GM12878 (cell line): Measurements from ENCODE around the gene EYA2. TPM values are rescaled to one million over a fixed set of nuclear protein-coding genes. Genes with fewer than 3 reads are reported as not detected.

Experiments used
- ATAC-seq: fragments of 200-7000 bp; cut with Tn5 transposase; 3 replicates; pipeline ENCODE4 v1.9.1; 2020; ENCODE audit warnings: mild to moderate bottlenecking, moderate library complexity
- BruUV-seq: library from RNA; stranded (reverse); fragments of 400-500 nt; replicated peaks from 2 replicates; lab custom pipeline; 2021; lab: Mats Ljungman, UMichigan
- CTCF ChIA-PET: fragments of 300-600 bp; sonication (Branson Sonifier 250); formaldehyde crosslinking; extraction: SDS; loops from one replicate; lab custom pipeline; 2021; ENCODE audit warnings: inconsistent platforms; lab: Yijun Ruan, JAX
- POLR2A ChIA-PET: fragments of 350-600 bp; formaldehyde crosslinking; extraction: SDS; loops from one replicate; lab custom pipeline; 2021; ENCODE audit warnings: inconsistent platforms; lab: Charles Lee
- RAD21 ChIA-PET: fragments of 300-600 bp; sonication (Branson Sonifier 250); formaldehyde crosslinking; loops from one replicate; lab custom pipeline; 2023; ENCODE audit warnings: antibody characterized with exemption; ENCODE audit not compliant: unreplicated experiment; lab: Charles Lee
- SMC1A ChIA-PET: fragments of 300-600 bp; sonication (Branson Sonifier 250); formaldehyde crosslinking; loops from one replicate; lab custom pipeline; 2023; ENCODE audit not compliant: unreplicated experiment, uncharacterized antibody; lab: Charles Lee
- DNase-seq: peaks from one replicate; pipeline ENCODE4 v3.0.0-alpha.2; 2011; ENCODE audit warnings: low read depth, low spot score
- FAIRE-seq: peaks from 3 replicates; lab custom pipeline; 2011; peaks lifted over from hg19 to GRCh38; lab: Jason Lieb, UNC
- H2AFZ ChIP-seq: 2 replicates; pipeline ENCODE4 v1.6.0; 2011; ENCODE audit warnings: low read depth, low read length, control low read depth; ENCODE audit not compliant: control insufficient read depth
- H3K27ac ChIP-seq: 2 replicates; pipeline ENCODE4 v1.5.1; 2011; ENCODE audit warnings: control low read depth; ENCODE audit not compliant: control insufficient read depth, insufficient read depth
- H3K27me3 ChIP-seq, 2 experiments: replicated peaks in 1 of 2; 2 replicates each; pipeline versions ENCODE4 v1.6.0 to v1.6.1; 2011; ENCODE audit warnings: low read length in 1 of 2; ENCODE audit not compliant: control insufficient read depth in 2 of 2, insufficient read depth in 2 of 2
- H3K36me3 ChIP-seq, 2 experiments: 2 replicates each; pipeline ENCODE4 v1.5.1; 2011; ENCODE audit warnings: low read length in 1 of 2; ENCODE audit not compliant: control insufficient read depth in 2 of 2, insufficient read depth in 2 of 2
- H3K4me1 ChIP-seq: 2 replicates; pipeline ENCODE4 v1.6.1; 2011; ENCODE audit warnings: mild to moderate bottlenecking, low read length, moderate library complexity, mixed read lengths; ENCODE audit not compliant: control insufficient read depth, insufficient read depth
- H3K4me2 ChIP-seq: 2 replicates; pipeline ENCODE4 v1.6.0; 2011; ENCODE audit warnings: control low read depth; ENCODE audit not compliant: control insufficient read depth, insufficient read depth
- H3K4me3 ChIP-seq: fragments of 200-600 bp; sonication (generic); 2 replicates; pipeline ENCODE4 v1.5.1; 2016
- H3K79me2 ChIP-seq: 2 replicates; pipeline ENCODE4 v1.6.0; 2011; ENCODE audit warnings: low read length; ENCODE audit not compliant: control insufficient read depth, insufficient read depth
- H3K9ac ChIP-seq: 2 replicates; pipeline ENCODE4 v1.8.0; 2011; ENCODE audit warnings: low read length, control low read depth, mixed read lengths; ENCODE audit not compliant: control insufficient read depth, insufficient read depth
- H3K9me3 ChIP-seq: replicated peaks from 3 replicates; pipeline ENCODE4 v1.5.1; 2011; ENCODE audit warnings: mild to moderate bottlenecking, low read length; ENCODE audit not compliant: control insufficient read depth, insufficient read depth
- H4K20me1 ChIP-seq: 2 replicates; pipeline ENCODE4 v1.6.0; 2011; ENCODE audit not compliant: control insufficient read depth, insufficient read depth
- BMI1 ChIP-seq: fragments of 450-650 bp; IDR thresholded peaks from 2 replicates; pipeline ENCODE4 v1.6.1; 2016; ENCODE audit warnings: mild to moderate bottlenecking, moderate library complexity, borderline replicate concordance
- BRCA1 ChIP-seq: IDR thresholded peaks from 2 replicates; pipeline ENCODE4 v1.6.1; 2011; ENCODE audit warnings: low read depth, low read length, improper control_type of control experiment
- CHD2 ChIP-seq: IDR thresholded peaks from 2 replicates; pipeline ENCODE4 v1.6.1; 2011; ENCODE audit warnings: low read depth, low read length, improper control_type of control experiment, borderline replicate concordance
- NFIC ChIP-seq: IDR thresholded peaks from 2 replicates; pipeline ENCODE4 v1.6.1; 2012; ENCODE audit warnings: low read depth, mild to moderate bottlenecking, inconsistent platforms, low read length, moderate library complexity
- NFYA ChIP-seq: IDR thresholded peaks from 2 replicates; pipeline ENCODE4 v1.6.1; 2011; ENCODE audit warnings: low read depth, mild to moderate bottlenecking, low read length, improper control_type of control experiment, borderline replicate concordance
- NR2C2 ChIP-seq: IDR thresholded peaks from 2 replicates; pipeline ENCODE4 v1.6.1; 2011; ENCODE audit warnings: borderline replicate concordance, low read depth; ENCODE audit not compliant: control insufficient read depth, insufficient read length
- POLR2AphosphoS2 ChIP-seq: IDR thresholded peaks from 2 replicates; pipeline ENCODE4 v1.6.1; 2011; ENCODE audit warnings: low read depth, mild to moderate bottlenecking, low read length, improper control_type of control experiment, moderate library complexity
- RCOR1 ChIP-seq: conservative IDR thresholded peaks from 2 replicates; pipeline ENCODE4 v1.6.1; 2012; ENCODE audit warnings: low read depth, low read length, improper control_type of control experiment
- SMC3 ChIP-seq: IDR thresholded peaks from 2 replicates; pipeline ENCODE4 v1.6.1; 2011; ENCODE audit warnings: low read length, improper control_type of control experiment, borderline replicate concordance
- SP1 ChIP-seq: IDR thresholded peaks from one replicate; pipeline ENCODE4 v1.6.1; 2011; ENCODE audit warnings: low read depth, low read length
- TCF12 ChIP-seq: IDR thresholded peaks from 2 replicates; pipeline ENCODE4 v1.6.1; 2011; ENCODE audit warnings: low read depth, mild to moderate bottlenecking, low read length
- ZBTB33 ChIP-seq: fragments of 450-650 bp; IDR thresholded peaks from 2 replicates; pipeline ENCODE4 v1.6.1; 2017; ENCODE audit warnings: mild to moderate bottlenecking
- ZNF207 ChIP-seq: fragments of 450-650 bp; IDR thresholded peaks from 2 replicates; pipeline ENCODE4 v1.6.1; 2014; ENCODE audit warnings: antibody characterized with exemption, mild to moderate bottlenecking, borderline replicate concordance
- WGBS: methylation state at CpG from one replicate; pipeline ENCODE4 v1.1.6; 2016; ENCODE audit warnings: low lambda C conversion rate; ENCODE audit not compliant: insufficient replicate concordance, insufficient coverage; ENCODE audit errors: missing lambda C conversion rate; 5-methylcytosine and 5-hydroxymethylcytosine counted together
- in situ Hi-C: fragments of 300-500 bp; cut with MboI; formaldehyde crosslinking; loops from 9 replicates; pipeline ENCODE4 v1.14.3; 2018; ENCODE audit warnings: mixed read lengths
- intact Hi-C: fragments of 100-400 bp; cut with micrococcal nuclease; formaldehyde crosslinking; loops from one replicate; pipeline ENCODE4 v1.14.2; 2022; ENCODE audit not compliant: unreplicated experiment
- polyA plus RNA-seq, 11 experiments: library from polyadenylated mRNA; depleted of rRNA in 4 of 11; unstranded in 6 of 11; stranded (reverse) in 5 of 11; fragments of >200 nt; fragmentation: Nextera tagmentation in 4 of 11; fragmentation: Illumina TruSeq in 1 of 11; extraction: Ambion mirVana in 4 of 11; extraction: Trizol in 1 of 11; gene quantifications; 1 replicate in 1 of 11; 2 replicates in 10 of 11; pipeline versions ENCODE4 v1.2.1 to v1.2.3, GENCODE V29; 2011 to 2016; ENCODE audit warnings: inconsistent platforms in 2 of 11, missing spikeins in 2 of 11, low read depth in 1 of 11
- total RNA-seq, 4 experiments: library from RNA; depleted of rRNA in 3 of 4; stranded (reverse); fragments of >200 nt in 3 of 4; fragmentation: Illumina TruSeq in 1 of 4; extraction: Trizol in 1 of 4; gene quantifications; 2 replicates each; pipeline versions ENCODE4 v1.2.1 to v1.2.3, GENCODE V29; 2013 to 2021
- TF ChIP-seq, protein P1 (sequence below): fragments of 450-650 bp; conservative IDR thresholded peaks from 2 replicates; pipeline ENCODE4 v1.6.1; 2017; ENCODE audit warnings: mild to moderate bottlenecking, moderate library complexity

Gene EYA2
- total and polyA plus RNA-seq, 10 of the 15 experiments (the other 5 are each of a cell fraction or from before 2014, with no cell fraction given) = 0.20 TPM; not detected in 9

- ATAC-seq = no peak
- Histone ChIP-seq H2AFZ (no peak overlapping the region), H3K36me3 (peaks cover 26 to 49% of the 10 kb centered on the region in 2 experiments), H3K79me2 (no peaks in the 10 kb centered on the region), H3K4me3 (no peak overlapping the region), H3K27ac (no peak overlapping the region), H4K20me1 (no peaks in the 10 kb centered on the region), H3K27me3 (no peaks in the 10 kb centered on the region), H3K9me3 (no peaks in the 10 kb centered on the region), H3K9ac (no peak overlapping the region), H3K4me2 (no peak overlapping the region), H3K4me1 (no peaks in the 10 kb centered on the region)
- CTCF ChIA-PET = interaction anchor here (1.1 to 1.2 kb wide), 2 partner anchors 21 to 157 kb away, joined by 3 to 5 read pairs; no protein-coding TSS in a partner anchor
- in situ Hi-C loops = no loop called here
- SMC1A ChIA-PET = interaction anchor here (0.9 to 2.2 kb wide), 2 partner anchors 14 to 157 kb away, joined by 4 to 8 read pairs; no protein-coding TSS in a partner anchor
- RAD21 ChIA-PET = interaction anchor here (1.5 kb wide), 1 partner anchor 157 kb away, joined by 4 read pairs; no protein-coding TSS in a partner anchor
- BruUV-seq = no TSS peak
- intact Hi-C loops = no loop called here
- TF ChIP-seq CHD2 = no peak
- no peak for TF ChIP-seq ZBTB33
- TF ChIP-seq BRCA1 = no peak
- TF ChIP-seq BMI1 = no peak
- TF ChIP-seq NFYA = no peak
- TF ChIP-seq, protein P1, sequence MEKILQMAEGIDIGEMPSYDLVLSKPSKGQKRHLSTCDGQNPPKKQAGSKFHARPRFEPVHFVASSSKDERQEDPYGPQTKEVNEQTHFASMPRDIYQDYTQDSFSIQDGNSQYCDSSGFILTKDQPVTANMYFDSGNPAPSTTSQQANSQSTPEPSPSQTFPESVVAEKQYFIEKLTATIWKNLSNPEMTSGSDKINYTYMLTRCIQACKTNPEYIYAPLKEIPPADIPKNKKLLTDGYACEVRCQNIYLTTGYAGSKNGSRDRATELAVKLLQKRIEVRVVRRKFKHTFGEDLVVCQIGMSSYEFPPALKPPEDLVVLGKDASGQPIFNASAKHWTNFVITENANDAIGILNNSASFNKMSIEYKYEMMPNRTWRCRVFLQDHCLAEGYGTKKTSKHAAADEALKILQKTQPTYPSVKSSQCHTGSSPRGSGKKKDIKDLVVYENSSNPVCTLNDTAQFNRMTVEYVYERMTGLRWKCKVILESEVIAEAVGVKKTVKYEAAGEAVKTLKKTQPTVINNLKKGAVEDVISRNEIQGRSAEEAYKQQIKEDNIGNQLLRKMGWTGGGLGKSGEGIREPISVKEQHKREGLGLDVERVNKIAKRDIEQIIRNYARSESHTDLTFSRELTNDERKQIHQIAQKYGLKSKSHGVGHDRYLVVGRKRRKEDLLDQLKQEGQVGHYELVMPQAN = no peak
- no peak for TF ChIP-seq NR2C2
- TF ChIP-seq TCF12 = no peak
- no peak for TF ChIP-seq SP1
- TF ChIP-seq ZNF207 = no peak
- TF ChIP-seq RCOR1 = no peak
- TF ChIP-seq POLR2AphosphoS2 = no peak
- no peak for TF ChIP-seq NFIC
- TF ChIP-seq SMC3 = no peak
- WGBS = 82% methylated on average over 7 of the region's 7 CpGs
- DNase-seq = no peak
- POLR2A ChIA-PET = interaction anchor here (0.8 kb wide), 1 partner anchor 14 kb away, joined by 3 read pairs; no protein-coding TSS in a partner anchor
- no peak for FAIRE-seq
Measured at GRCh38 chr20:47227119-47227518, 332.5 kb downstream of the EYA2 start.
